GM21529 (cell line): ENCODE measurements around the gene C11orf91.
"Not testable (repeated sequence)": the region's sequence is repeated elsewhere in the genome, so short reads cannot be mapped to it uniquely, and the experiment has no call there.

Experiments
- ATAC-seq: cut with Tn5 transposase; IDR thresholded peaks from one replicate; pipeline ENCODE4 v1.9.1; 2021; ENCODE audit not compliant: unreplicated experiment

Gene C11orf91

GRCh38 chr11:33700502-33701271 is at the start of gene C11orf91:
TSS of gene C11orf91 (minus strand) at chr11:33700826. CDS start at chr11:33700740, 86 bp downstream.
- ATAC-seq: peak; percentile 89

- ATAC-seq: no peak
Observed at GRCh38 chr11:33747979-33748378, 47.4 kb upstream of the C11orf91 start.

GRCh38 chr11:33743291-33743690 is 42.7 kb upstream of the C11orf91 start:
- no peak for ATAC-seq

- peak; percentile 61 for ATAC-seq
Observed at GRCh38 chr11:33742249-33742851, 41.7 kb upstream of the C11orf91 start.

GRCh38 chr11:33741806-33742205 is 41.2 kb upstream of the C11orf91 start:
- no peak for ATAC-seq

- ATAC-seq: no peak
Observed at GRCh38 chr11:33737362-33737821, 36.8 kb upstream of the C11orf91 start.

- ATAC-seq: peak; percentile 64
Observed at GRCh38 chr11:33736148-33736812, 35.7 kb upstream of the C11orf91 start, which contains the start of gene CD59. TSS of gene CD59 (minus strand) at chr11:33736423. CDS start at chr11:33722445, 13,978 bp downstream.

GRCh38 chr11:33735271-33736147 is 34.9 kb upstream of the C11orf91 start:
- peak; percentile 63 for ATAC-seq

GRCh38 chr11:33734441-33735270 is 34.0 kb upstream of the C11orf91 start:
- ATAC-seq: no peak

- no peak for ATAC-seq
Observed at GRCh38 chr11:33733980-33734379, 33.4 kb upstream of the C11orf91 start.

- peak; percentile 22 for ATAC-seq
Observed at GRCh38 chr11:33731723-33732531, 31.3 kb upstream of the C11orf91 start.

GRCh38 chr11:33730716-33731115 is 30.1 kb upstream of the C11orf91 start:
- no peak for ATAC-seq

- ATAC-seq: not testable (repeated sequence)
Observed at GRCh38 chr11:33729072-33729664, 28.5 kb upstream of the C11orf91 start.

- not testable (repeated sequence) for ATAC-seq
Observed at GRCh38 chr11:33727539-33727938, 26.9 kb upstream of the C11orf91 start.

- no peak for ATAC-seq
Observed at GRCh38 chr11:33725496-33725895, 24.9 kb upstream of the C11orf91 start.

- no peak for ATAC-seq
Observed at GRCh38 chr11:33724644-33725035, 24.0 kb upstream of the C11orf91 start.

GRCh38 chr11:33723238-33723881 is 22.7 kb upstream of the C11orf91 start:
- peak; percentile 27 for ATAC-seq

GRCh38 chr11:33722590-33723234 is 22.1 kb upstream of the C11orf91 start:
- ATAC-seq: peak; percentile 84
